Endothelial cell (in vitro differentiated cells): ENCODE results near the gene ANKRD12. TPM values are rescaled to one million over a fixed set of nuclear protein-coding genes. Genes with fewer than 3 reads are reported as not detected.

Experiments
- DNase-seq: peaks from one replicate; pipeline ENCODE4 v3.0.0; 2021; ENCODE audit warnings: low spot score
- H3K27ac Mint-ChIP-seq: one replicate; pipeline ENCODE4 v1.8.0; 2021; ENCODE audit warnings: mixed read lengths, inconsistent platforms; ENCODE audit not compliant: unreplicated experiment
- H3K27me3 Mint-ChIP-seq: one replicate; pipeline ENCODE4 v1.8.0; 2021; ENCODE audit warnings: mild to moderate bottlenecking, moderate library complexity, mixed read lengths, inconsistent platforms; ENCODE audit not compliant: unreplicated experiment
- H3K36me3 Mint-ChIP-seq: one replicate; pipeline ENCODE4 v1.8.0; 2021; ENCODE audit warnings: mild to moderate bottlenecking, low read depth, mixed read lengths, inconsistent platforms; ENCODE audit not compliant: unreplicated experiment
- H3K4me1 Mint-ChIP-seq: one replicate; pipeline ENCODE4 v1.8.0; 2021; ENCODE audit warnings: mild to moderate bottlenecking, mixed read lengths, inconsistent platforms; ENCODE audit not compliant: unreplicated experiment
- H3K4me3 Mint-ChIP-seq: one replicate; pipeline ENCODE4 v1.8.0; 2021; ENCODE audit warnings: mild to moderate bottlenecking, mixed read lengths, inconsistent platforms; ENCODE audit not compliant: unreplicated experiment
- H3K9me3 Mint-ChIP-seq: one replicate; pipeline ENCODE4 v1.8.0; 2021; ENCODE audit warnings: mixed read lengths, inconsistent platforms; ENCODE audit not compliant: unreplicated experiment
- CTCF ChIP-seq: fragments of 200-600 bp; sonication (generic); IDR thresholded peaks from one replicate; pipeline ENCODE4 v1.5.0; 2021; ENCODE audit warnings: antibody characterized with exemption; ENCODE audit not compliant: unreplicated experiment
- total RNA-seq: library from RNA; stranded (reverse); fragmentation: NEBNext Ultra II Directional; extraction: Animal tissue kit (Norgen Biotek cat#: 25700); gene quantifications from one replicate; pipeline ENCODE4 v1.2.1, GENCODE V29; 2021; ENCODE audit not compliant: unreplicated experiment

Gene ANKRD12
- total RNA-seq, 1 donor from 2014 or later: 32.9 TPM

- no peak for TF ChIP-seq CTCF
- no peak overlapping the region for H3K4me3 Mint-ChIP-seq
- H3K9me3 Mint-ChIP-seq: no peaks in the 10 kb centered on the region
- H3K36me3 Mint-ChIP-seq: no peaks in the 10 kb centered on the region
- peaks cover 18% of the 10 kb centered on the region for H3K4me1 Mint-ChIP-seq
- no peaks in the 10 kb centered on the region for H3K27me3 Mint-ChIP-seq
- DNase-seq: no peak
- no peak overlapping the region for H3K27ac Mint-ChIP-seq
Observed at GRCh38 chr18:9240270-9240669, 103.7 kb downstream of the ANKRD12 start.

- Mint-ChIP-seq H3K27ac (no peak overlapping the region), H3K4me3 (no peak overlapping the region), H3K4me1 (peaks cover 6% of the 10 kb centered on the region), H3K36me3 (no peaks in the 10 kb centered on the region), H3K9me3 (no peaks in the 10 kb centered on the region), H3K27me3 (no peaks in the 10 kb centered on the region)
- TF ChIP-seq CTCF: no peak
- no peak for DNase-seq
Observed at GRCh38 chr18:9243029-9243428, 106.4 kb downstream of the ANKRD12 start.

GRCh38 chr18:9244376-9244775 is 107.8 kb downstream of the ANKRD12 start:
- no peak for TF ChIP-seq CTCF
- no peaks in the 10 kb centered on the region for H3K36me3 Mint-ChIP-seq
- DNase-seq: no peak
- H3K4me3 Mint-ChIP-seq: no peak overlapping the region
- H3K9me3 Mint-ChIP-seq: no peaks in the 10 kb centered on the region
- H3K27ac Mint-ChIP-seq: no peak overlapping the region
- H3K27me3 Mint-ChIP-seq: no peaks in the 10 kb centered on the region
- peaks cover 3% of the 10 kb centered on the region for H3K4me1 Mint-ChIP-seq

- no peak overlapping the region for H3K4me3 Mint-ChIP-seq
- no peaks in the 10 kb centered on the region for H3K27me3 Mint-ChIP-seq
- H3K27ac Mint-ChIP-seq: no peak overlapping the region
- H3K4me1 Mint-ChIP-seq: peaks cover 6% of the 10 kb centered on the region
- DNase-seq: no peak
- no peaks in the 10 kb centered on the region for H3K9me3 Mint-ChIP-seq
- no peaks in the 10 kb centered on the region for H3K36me3 Mint-ChIP-seq
- TF ChIP-seq CTCF: no peak
Observed at GRCh38 chr18:9248661-9249060, 112.1 kb downstream of the ANKRD12 start.

GRCh38 chr18:9249254-9249653 is 112.7 kb downstream of the ANKRD12 start:
- Mint-ChIP-seq H3K36me3 (no peaks in the 10 kb centered on the region), H3K4me3 (no peak overlapping the region), H3K27me3 (no peaks in the 10 kb centered on the region), H3K27ac (no peak overlapping the region), H3K9me3 (no peaks in the 10 kb centered on the region), H3K4me1 (peaks cover 6% of the 10 kb centered on the region)
- no peak for DNase-seq
- no peak for TF ChIP-seq CTCF
